Measurements from ENCODE around the gene SRSF11. TPM values are rescaled to one million over a fixed set of nuclear protein-coding genes. Genes with fewer than 3 reads are reported as not detected.
"Not testable (repeated sequence)": the region's sequence is repeated elsewhere in the genome, so short reads cannot be mapped to it uniquely, and the experiment has no call there.

The SRSF11 gene, protein sequence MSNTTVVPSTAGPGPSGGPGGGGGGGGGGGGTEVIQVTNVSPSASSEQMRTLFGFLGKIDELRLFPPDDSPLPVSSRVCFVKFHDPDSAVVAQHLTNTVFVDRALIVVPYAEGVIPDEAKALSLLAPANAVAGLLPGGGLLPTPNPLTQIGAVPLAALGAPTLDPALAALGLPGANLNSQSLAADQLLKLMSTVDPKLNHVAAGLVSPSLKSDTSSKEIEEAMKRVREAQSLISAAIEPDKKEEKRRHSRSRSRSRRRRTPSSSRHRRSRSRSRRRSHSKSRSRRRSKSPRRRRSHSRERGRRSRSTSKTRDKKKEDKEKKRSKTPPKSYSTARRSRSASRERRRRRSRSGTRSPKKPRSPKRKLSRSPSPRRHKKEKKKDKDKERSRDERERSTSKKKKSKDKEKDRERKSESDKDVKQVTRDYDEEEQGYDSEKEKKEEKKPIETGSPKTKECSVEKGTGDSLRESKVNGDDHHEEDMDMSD
- polyA plus RNA-seq, result 100 to 1,000 TPM in 1 of 3 donors, 10 to 100 TPM in 2; 67.8 to 100 (median 76.7) TPM

DNA sequence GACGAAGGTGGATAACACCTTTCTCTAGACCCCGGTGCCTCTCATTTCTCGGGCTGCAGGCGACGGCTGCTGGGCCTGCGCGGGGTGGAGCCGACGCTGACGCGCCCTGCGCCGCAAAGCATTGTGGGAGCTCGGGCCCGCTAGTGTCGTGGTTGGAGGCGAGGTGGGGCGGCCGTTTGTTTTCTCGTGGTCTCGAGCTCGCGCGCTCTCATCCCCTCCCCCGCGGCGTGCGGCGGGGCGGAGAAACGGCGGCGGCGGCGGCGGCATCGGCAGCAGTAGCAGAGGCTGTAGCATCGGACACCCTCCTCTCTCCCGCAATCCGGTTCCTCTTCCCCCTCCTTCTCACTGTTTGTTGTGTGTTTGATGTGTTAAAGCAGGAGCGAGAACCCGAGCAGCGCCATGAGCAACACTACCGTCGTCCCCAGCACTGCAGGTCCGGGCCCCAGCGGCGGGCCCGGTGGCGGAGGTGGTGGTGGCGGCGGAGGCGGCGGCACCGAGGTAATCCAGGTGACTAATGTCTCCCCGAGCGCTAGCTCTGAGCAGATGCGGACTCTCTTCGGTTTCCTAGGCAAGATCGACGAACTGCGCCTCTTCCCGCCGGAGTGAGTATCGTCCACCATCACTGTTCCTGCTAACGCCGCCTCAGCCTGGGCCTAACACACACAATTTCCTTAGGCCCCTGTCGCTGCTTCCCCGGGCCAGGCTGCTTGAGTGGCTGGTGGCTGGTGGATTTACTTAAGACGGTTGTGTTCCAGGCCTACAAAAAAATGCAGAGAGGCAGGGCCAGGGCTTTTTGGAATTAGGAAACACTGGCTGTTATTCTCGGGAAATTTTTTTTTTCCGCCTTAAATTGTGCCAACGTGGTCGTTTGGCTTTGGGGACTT, at the start of gene SRSF11:
SRSF11 (plus strand) TSS at position 143 of the 884 bp plus-strand sequence; CDS start at position 400, 257 bp downstream.
- Mint-ChIP-seq H3K4me1 (peaks cover 46 to 64% of the 10 kb centered on the region in 2 donors), H3K9me3 (no peaks in the 10 kb centered on the region), H3K27me3 (ENCODE audit: low read depth in 3 of 3) (peaks cover 5 to 13% (median 8%) of the 10 kb centered on the region in 3 donors), H3K36me3 (peaks cover 4 to 7% (median 4%) of the 10 kb centered on the region in 3 donors), H3K27ac (peak within 1 kb of the TSS; percentile 92 to 98 (median 95)), H3K4me3 (peak within 1 kb of the TSS; percentile 84 to 92 (median 91))
- peak; percentile 94 to 95 (median 94) for DNase-seq

- DNase-seq, result no peak
These were observed 49.7 kb upstream of the SRSF11 start for GRCh38 chr1:70171512-70171911.

GRCh38 chr1:70185181-70185580, 36.0 kb upstream of the SRSF11 start:
- Mint-ChIP-seq H3K27ac (peak overlapping the region in 1 of 6 donors; percentile 47), H3K36me3 (peaks cover 9 to 18% (median 12%) of the 10 kb centered on the region in 3 donors)
- DNase-seq; H3K4me3 Mint-ChIP-seq; H3K9me3 Mint-ChIP-seq; H3K27me3 Mint-ChIP-seq (ENCODE audit: low read depth in 3 of 3); H3K4me1 Mint-ChIP-seq: not testable (repeated sequence)

More at GRCh38 chr1:70171512-70171911, 49.7 kb upstream of the SRSF11 start:
- no peak overlapping the region for H3K4me3 Mint-ChIP-seq
- H3K27me3 Mint-ChIP-seq (ENCODE audit: low read depth in 3 of 3), result peaks cover 0 to 2% (median 0%) of the 10 kb centered on the region in 3 donors
- peaks cover 20 to 28% (median 21%) of the 10 kb centered on the region in 3 donors for H3K36me3 Mint-ChIP-seq
- no peaks in the 10 kb centered on the region for H3K9me3 Mint-ChIP-seq
- no peak overlapping the region for H3K27ac Mint-ChIP-seq
- H3K4me1 Mint-ChIP-seq, result no peaks in the 10 kb centered on the region

- Mint-ChIP-seq H3K4me1 (peaks cover 2 to 7% of the 10 kb centered on the region in 2 donors), H3K9me3 (no peaks in the 10 kb centered on the region), H3K27me3 (ENCODE audit: low read depth in 3 of 3) (no peaks in the 10 kb centered on the region), H3K36me3 (peaks cover 6 to 7% (median 6%) of the 10 kb centered on the region in 3 donors), H3K4me3 (no peak overlapping the region), H3K27ac (no peak overlapping the region)
- no peak for DNase-seq
These were observed 32.7 kb upstream of the SRSF11 start for GRCh38 chr1:70188522-70188921.

DNA sequence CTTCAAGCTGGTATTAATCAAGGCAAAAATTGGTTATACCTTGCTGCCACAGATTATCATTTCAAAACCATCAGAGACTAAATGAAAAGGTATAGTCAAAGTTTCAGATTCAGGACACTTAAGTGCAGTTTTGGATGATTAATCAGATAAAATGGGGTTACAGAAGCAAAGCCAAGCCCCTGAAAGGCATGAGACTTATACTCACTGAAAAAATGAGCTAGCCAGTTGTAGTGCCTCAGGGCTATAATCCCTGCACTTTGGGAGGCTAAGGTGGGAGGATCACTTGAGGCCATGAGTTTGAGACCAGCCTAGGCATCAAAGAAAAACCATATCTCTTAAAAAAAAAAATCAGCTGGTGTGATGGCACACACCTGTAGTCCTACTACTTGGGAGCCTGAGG, 31.0 kb upstream of the SRSF11 start:
- H3K9me3 Mint-ChIP-seq, result no peaks in the 10 kb centered on the region
- peaks cover 2 to 7% of the 10 kb centered on the region in 2 donors for H3K4me1 Mint-ChIP-seq
- H3K27ac Mint-ChIP-seq, result no peak overlapping the region
- H3K27me3 Mint-ChIP-seq (ENCODE audit: low read depth in 3 of 3), result no peaks in the 10 kb centered on the region
- no peak overlapping the region for H3K4me3 Mint-ChIP-seq
- no peak for DNase-seq
- peaks cover 4 to 5% (median 4%) of the 10 kb centered on the region in 3 donors for H3K36me3 Mint-ChIP-seq

- peaks cover 2 to 17% of the 10 kb centered on the region in 2 donors for H3K4me1 Mint-ChIP-seq
- H3K36me3 Mint-ChIP-seq; H3K9me3 Mint-ChIP-seq; H3K27ac Mint-ChIP-seq; DNase-seq; H3K4me3 Mint-ChIP-seq; H3K27me3 Mint-ChIP-seq (ENCODE audit: low read depth in 3 of 3): not testable (repeated sequence)
These were observed 28.7 kb upstream of the SRSF11 start for GRCh38 chr1:70192446-70192845.

DNA sequence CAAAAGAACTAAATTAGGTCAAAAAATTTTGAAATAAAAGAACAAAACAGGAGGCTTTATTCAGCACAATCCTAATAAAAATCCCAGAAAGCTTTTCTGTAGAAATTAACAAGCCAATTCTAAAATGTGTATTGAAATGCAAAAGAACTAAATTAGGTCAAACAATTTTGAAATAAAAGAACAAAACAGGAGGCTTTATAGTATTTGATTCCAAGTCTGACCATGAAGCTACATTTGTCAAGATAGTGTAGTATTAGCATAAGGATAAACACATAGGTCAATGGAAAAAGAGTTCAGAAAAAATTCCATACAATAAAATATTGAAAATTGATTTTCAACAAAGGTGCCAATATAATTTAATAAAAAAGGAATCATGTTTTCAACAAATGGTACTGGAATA, 26.6 kb upstream of the SRSF11 start:
- H3K4me1 Mint-ChIP-seq, result peaks cover 3 to 28% of the 10 kb centered on the region in 2 donors
- DNase-seq, result no peak
- H3K27me3 Mint-ChIP-seq (ENCODE audit: low read depth in 3 of 3), result peaks cover 0 to 2% (median 0%) of the 10 kb centered on the region in 3 donors
- no peak overlapping the region for H3K4me3 Mint-ChIP-seq
- no peak overlapping the region for H3K27ac Mint-ChIP-seq
- H3K9me3 Mint-ChIP-seq, result no peaks in the 10 kb centered on the region
- peaks cover 0 to 5% (median 4%) of the 10 kb centered on the region in 3 donors for H3K36me3 Mint-ChIP-seq

DNA sequence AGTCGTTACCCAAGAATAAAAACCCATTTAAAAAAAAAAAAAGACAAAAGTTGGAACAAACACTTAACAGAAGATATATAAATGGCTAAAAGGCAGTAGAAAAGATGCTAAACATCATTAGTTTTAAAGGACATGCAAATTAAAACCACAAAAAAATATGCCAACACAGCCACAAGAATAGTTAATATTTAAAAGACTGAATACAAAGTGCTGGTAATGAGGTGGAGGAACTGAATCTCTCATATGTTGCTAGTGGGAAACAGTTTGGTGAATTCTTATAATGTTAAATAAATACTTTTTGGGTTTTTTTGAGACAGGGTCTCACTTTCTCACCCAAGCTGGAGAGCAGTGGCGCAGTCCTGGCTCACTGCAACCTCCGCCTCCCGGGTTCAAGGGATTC, 25.8 kb upstream of the SRSF11 start:
- no peak overlapping the region for H3K27ac Mint-ChIP-seq
- H3K4me1 Mint-ChIP-seq, result peaks cover 3 to 28% of the 10 kb centered on the region in 2 donors
- peaks cover 0 to 2% (median 0%) of the 10 kb centered on the region in 3 donors for H3K27me3 Mint-ChIP-seq (ENCODE audit: low read depth in 3 of 3)
- H3K36me3 Mint-ChIP-seq, result peaks cover 0 to 5% (median 4%) of the 10 kb centered on the region in 3 donors
- DNase-seq, result no peak
- no peak overlapping the region for H3K4me3 Mint-ChIP-seq
- no peaks in the 10 kb centered on the region for H3K9me3 Mint-ChIP-seq

- H3K4me1 Mint-ChIP-seq, result peaks cover 3 to 37% of the 10 kb centered on the region in 2 donors
- DNase-seq, result no peak
- H3K9me3 Mint-ChIP-seq, result no peaks in the 10 kb centered on the region
- H3K27ac Mint-ChIP-seq, result no peak overlapping the region
- peaks cover 0 to 2% (median 0%) of the 10 kb centered on the region in 3 donors for H3K27me3 Mint-ChIP-seq (ENCODE audit: low read depth in 3 of 3)
- peaks cover 0 to 5% (median 4%) of the 10 kb centered on the region in 3 donors for H3K36me3 Mint-ChIP-seq
- H3K4me3 Mint-ChIP-seq, result no peak overlapping the region
These were observed 24.8 kb upstream of the SRSF11 start for GRCh38 chr1:70196333-70196732.

- Mint-ChIP-seq H3K4me3 (no peak overlapping the region), H3K36me3 (peaks cover 0 to 4% (median 0%) of the 10 kb centered on the region in 3 donors), H3K27ac (no peak overlapping the region), H3K4me1 (peaks cover 28 to 62% of the 10 kb centered on the region in 2 donors), H3K9me3 (no peaks in the 10 kb centered on the region), H3K27me3 (ENCODE audit: low read depth in 3 of 3) (peaks cover 0 to 5% (median 2%) of the 10 kb centered on the region in 3 donors)
- no peak for DNase-seq
These were observed 21.1 kb upstream of the SRSF11 start for GRCh38 chr1:70200065-70200464.

DNA sequence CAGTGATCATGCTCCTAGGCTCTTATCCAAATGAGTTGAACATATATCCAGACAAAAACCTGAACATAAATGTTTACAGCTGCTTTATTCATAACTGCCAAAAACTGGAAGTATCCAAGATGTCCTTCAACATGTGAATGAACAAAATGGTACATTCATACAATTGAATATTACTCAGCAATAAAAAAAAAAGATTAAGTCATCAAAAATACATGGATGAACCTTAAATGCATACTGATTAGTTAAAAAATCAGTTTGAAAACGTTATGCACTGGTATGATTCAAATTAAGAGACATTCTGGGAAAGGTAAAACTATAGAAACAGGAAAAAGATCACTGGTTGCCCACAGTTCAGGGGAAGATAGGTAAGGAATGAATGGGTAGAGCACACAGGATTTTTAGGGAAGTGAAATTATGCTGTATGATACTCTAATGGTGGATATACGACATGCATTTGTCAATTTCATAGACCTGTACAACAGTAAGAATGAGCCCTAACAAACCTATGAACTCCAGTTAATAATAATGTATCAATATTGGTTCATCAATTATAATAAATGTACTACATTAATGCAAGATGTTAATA, 18.9 kb upstream of the SRSF11 start:
- no peak overlapping the region for H3K27ac Mint-ChIP-seq
- peaks cover 49 to 75% of the 10 kb centered on the region in 2 donors for H3K4me1 Mint-ChIP-seq
- no peak for DNase-seq
- H3K27me3 Mint-ChIP-seq (ENCODE audit: low read depth in 3 of 3), result peaks cover 5 to 13% (median 7%) of the 10 kb centered on the region in 3 donors
- no peaks in the 10 kb centered on the region for H3K36me3 Mint-ChIP-seq
- no peak overlapping the region for H3K4me3 Mint-ChIP-seq
- no peaks in the 10 kb centered on the region for H3K9me3 Mint-ChIP-seq

- peaks cover 60 to 81% of the 10 kb centered on the region in 2 donors for H3K4me1 Mint-ChIP-seq
- H3K27ac Mint-ChIP-seq, result peak overlapping the region; percentile 97 to 100 (median 100)
- peaks cover 5 to 13% (median 10%) of the 10 kb centered on the region in 3 donors for H3K27me3 Mint-ChIP-seq (ENCODE audit: low read depth in 3 of 3)
- peaks cover 0 to 4% (median 0%) of the 10 kb centered on the region in 3 donors for H3K36me3 Mint-ChIP-seq
- no peaks in the 10 kb centered on the region for H3K9me3 Mint-ChIP-seq
- H3K4me3 Mint-ChIP-seq, result peak overlapping the region; percentile 96 to 99 (median 97)
- no peak for DNase-seq
These were observed 17.0 kb upstream of the SRSF11 start for GRCh38 chr1:70204139-70204538.

- Mint-ChIP-seq H3K27me3 (ENCODE audit: low read depth in 3 of 3) (peaks cover 3 to 13% (median 10%) of the 10 kb centered on the region in 3 donors), H3K36me3 (peaks cover 0 to 4% (median 0%) of the 10 kb centered on the region in 3 donors), H3K4me1 (peaks cover 62 to 85% of the 10 kb centered on the region in 2 donors), H3K27ac (peak overlapping the region; percentile 97 to 100 (median 100)), H3K4me3 (peak overlapping the region; percentile 96 to 99 (median 97)), H3K9me3 (no peaks in the 10 kb centered on the region)
- no peak for DNase-seq
These were observed 16.6 kb upstream of the SRSF11 start for GRCh38 chr1:70204600-70204999.

Measured in immature natural killer cell (primary cell).